HG03097 (cell line): ENCODE data around the gene LTO1.

ENCODE experiments used
- ATAC-seq: cut with Tn5 transposase; IDR thresholded peaks from one replicate; pipeline ENCODE4 v1.9.1; 2021; ENCODE audit not compliant: unreplicated experiment, low FRiP score

Gene LTO1

DNA sequence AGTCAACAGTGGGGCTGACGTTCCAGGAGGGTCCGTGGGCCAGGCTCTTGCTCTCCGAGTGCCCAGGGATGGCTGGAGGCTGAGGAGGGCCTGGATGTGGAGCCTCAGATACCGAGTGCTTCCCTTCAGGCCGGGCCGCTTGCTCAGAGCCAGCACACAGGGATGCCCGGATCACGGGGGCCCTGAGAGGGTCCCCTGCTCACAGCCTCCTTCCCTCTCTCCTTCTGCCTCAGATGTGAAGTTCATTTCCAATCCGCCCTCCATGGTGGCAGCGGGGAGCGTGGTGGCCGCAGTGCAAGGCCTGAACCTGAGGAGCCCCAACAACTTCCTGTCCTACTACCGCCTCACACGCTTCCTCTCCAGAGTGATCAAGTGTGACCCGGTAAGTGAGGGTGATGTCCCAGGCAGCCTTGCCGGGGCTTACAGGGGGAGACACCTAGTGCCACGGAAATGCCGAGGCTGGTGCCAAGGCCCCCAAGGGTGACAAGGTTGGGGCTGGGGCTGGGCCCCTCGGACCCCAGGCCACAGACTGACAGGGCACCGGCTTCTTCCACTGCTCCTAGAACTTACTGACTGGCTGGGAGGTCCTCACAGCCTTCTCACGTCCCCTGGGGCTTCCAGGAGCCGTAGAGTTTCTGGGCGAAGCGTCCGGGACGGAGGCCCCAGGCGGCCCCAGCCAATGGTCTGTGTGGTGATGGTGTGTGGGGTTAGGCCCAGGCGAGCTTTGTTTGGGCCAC is 27.2 kb downstream of the LTO1 start:
- ATAC-seq = no peak

DNA sequence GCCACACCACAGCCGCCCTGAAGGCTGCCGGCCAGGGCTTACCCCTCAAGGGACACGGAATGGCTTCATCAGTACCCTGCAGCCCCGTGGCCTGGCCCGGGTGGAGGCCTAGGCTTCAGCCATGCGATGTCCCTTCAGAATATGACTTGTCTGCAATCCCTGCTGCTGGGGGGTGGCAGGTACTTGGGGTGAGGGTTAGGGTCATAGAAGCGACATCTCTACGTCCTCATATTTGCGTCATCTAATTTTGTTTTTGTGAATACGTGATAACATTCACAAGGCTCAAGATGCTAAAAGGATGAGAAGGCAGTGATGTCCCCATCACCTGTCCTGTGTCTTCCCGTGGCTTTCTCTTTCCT is 27.8 kb downstream of the LTO1 start:
- ATAC-seq = no peak

DNA sequence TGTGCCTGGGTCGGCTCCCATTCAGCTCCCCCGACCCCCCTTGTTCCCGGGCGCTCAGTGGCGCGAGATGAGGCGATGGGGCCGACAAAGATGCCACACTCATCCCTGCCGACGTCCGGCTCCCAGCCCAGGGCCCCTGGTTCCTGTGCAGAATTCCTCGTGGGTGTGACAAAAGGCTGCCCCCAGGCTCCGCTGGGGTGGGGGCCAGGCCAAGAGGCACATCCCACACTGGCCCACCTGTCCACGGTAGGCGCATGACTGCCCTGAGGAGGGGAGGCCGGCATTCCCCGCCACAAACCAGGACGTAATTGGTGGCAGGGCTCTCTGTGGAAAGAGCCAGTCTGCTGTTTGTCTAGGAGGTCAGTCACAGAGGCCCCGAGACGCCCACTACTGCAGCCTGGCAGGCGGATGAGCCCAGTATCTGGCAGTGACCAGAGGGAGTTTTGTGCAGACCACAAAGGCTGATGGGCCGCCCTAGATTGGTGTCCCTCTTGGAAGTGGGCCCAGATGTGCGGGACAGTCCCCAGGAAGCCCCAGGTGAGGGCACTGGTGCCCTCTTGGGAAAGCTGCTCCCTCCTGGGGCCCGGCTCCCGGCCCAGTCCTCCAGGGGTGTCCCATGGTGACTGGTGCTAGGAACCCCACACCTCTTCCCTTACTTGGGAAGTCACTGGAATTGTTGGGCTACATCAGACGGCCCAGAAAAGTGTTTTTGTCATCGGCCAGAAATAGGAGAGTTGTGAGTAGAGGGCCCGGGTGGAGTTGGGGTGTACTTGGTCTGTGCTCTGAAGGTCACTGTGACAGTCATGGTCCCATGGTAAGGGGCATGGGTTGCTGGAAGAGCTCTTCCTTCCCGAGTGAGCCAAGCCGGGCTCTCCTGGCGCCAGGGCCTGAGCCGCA is 28.4 kb downstream of the LTO1 start:
- ATAC-seq = no peak

DNA sequence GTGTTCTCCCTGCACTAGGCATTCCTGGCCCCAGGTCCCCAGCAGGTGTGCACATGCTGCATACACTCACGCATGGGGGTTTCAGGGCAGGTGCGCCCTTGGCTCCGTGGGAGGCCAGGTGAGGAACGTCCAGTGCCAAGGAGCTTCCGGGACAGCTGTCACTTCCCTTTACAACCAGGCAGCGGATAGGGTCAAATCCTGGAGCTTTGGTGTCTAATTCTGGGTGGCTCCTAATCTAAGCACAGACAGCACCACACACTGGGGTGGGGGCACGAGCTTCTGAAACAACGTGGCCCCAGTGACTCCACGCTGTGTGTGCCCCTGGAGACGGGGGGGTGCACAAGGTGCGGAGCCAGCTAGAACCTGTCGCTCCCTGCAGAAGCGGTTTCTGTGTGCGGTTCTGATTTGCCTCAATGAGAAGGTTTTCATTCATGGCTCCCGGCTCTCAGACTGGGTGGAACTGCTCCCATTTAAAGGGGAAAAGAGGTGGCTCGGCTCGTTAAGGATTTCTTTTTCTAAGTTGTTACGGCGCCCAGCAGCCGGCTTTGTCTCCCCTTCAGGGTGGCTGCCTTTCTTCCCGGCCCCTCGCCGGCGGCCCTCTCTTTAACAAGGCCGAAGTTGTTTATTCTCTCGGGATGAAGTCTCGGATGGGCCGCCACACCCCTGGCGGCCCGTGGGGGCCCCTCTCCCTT is 29.2 kb downstream of the LTO1 start:
- no peak for ATAC-seq

DNA sequence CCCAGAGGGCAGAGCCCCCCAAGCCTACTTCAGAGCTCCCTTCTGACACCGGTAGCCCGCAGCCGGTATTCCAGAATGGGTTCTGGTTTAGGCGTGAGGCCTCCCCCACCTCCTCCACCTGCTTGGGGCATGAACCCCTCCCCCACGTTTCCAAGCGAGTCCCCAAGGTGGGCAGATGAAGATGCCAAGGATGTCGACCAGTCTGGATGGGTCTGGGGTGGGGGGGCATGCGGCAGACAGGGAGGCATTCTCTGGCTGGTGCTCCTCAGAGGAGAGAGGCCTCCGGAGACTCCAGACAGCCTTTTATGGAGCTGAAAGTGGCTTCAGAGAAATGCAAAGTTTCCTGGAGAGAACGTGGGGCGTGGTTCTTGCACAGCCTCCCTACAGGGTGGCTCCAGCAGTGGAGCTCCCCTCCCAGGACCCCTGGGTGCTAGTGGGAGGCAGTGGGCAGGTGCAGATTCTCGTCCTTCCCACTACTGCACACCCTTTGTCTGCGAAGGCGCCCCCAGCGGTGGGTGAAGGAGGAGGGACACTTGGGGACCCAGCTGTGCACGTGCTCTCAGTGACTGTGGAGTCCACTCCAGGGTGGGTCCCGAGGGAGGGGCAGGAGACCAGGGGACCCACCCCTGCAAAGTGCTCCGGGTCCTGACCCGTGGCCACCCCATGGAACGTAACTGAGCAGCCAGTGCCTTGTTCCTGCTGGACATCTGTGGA is 30.0 kb downstream of the LTO1 start:
- ATAC-seq = no peak

DNA sequence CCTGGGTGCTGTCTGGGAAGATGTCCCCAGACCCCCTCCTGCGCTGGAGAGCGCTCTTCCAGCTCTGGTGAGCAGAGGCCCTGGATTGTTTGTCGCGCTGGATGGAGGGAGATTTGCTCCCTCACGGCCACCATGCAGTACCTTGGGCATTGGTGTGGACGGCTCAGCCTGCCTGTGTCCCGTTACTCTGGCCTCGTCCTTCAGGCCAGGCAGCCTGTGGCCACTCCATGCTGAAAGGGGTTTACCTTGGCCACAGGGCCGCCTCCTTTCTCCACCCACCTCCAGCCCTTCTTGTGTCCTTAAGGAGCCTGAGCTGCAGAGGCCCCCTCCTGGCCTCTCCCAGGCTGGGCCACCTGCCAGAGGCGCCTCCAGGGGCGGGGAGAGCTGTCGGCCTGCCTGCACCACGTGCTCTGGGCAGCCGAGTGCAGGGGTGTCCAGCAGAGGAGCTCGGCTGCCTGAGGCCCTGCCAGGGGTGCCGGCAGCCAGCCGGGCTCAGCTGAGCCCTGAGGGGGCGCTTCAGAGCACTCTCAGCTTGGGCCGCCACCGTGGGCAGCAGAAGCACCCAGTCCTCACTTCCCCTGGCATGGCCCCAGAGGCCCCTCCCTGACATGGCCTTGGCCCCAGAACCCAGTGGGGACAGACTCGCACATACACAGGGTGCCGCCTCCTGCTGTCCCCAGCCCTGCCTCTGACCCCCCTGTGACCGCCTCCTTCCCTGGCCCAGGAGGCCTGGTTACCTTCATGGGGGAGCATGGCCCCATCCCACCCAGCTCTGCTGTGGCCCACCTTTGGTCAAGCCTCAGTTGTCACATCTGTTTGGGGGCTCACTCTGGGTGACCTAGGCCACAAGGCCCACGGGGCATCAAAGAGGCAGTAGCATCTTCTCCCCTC is 30.8 kb downstream of the LTO1 start:
- ATAC-seq = no peak

DNA sequence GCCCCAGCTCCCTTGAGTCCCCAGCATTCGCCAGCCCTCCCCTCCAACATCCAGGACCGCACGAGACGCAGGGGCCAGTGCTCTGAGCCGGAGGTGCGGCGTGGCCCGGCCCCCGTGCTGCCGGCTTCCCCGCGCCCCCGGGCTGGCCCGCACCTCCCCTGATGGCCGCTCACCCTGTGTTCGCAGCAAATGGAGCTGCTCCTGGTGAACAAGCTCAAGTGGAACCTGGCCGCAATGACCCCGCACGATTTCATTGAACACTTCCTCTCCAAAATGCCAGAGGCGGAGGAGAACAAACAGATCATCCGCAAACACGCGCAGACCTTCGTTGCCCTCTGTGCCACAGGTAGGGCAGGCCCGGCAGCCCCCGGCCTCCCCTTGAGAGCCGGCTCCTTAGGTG is 31.5 kb downstream of the LTO1 start:
- no peak for ATAC-seq

DNA sequence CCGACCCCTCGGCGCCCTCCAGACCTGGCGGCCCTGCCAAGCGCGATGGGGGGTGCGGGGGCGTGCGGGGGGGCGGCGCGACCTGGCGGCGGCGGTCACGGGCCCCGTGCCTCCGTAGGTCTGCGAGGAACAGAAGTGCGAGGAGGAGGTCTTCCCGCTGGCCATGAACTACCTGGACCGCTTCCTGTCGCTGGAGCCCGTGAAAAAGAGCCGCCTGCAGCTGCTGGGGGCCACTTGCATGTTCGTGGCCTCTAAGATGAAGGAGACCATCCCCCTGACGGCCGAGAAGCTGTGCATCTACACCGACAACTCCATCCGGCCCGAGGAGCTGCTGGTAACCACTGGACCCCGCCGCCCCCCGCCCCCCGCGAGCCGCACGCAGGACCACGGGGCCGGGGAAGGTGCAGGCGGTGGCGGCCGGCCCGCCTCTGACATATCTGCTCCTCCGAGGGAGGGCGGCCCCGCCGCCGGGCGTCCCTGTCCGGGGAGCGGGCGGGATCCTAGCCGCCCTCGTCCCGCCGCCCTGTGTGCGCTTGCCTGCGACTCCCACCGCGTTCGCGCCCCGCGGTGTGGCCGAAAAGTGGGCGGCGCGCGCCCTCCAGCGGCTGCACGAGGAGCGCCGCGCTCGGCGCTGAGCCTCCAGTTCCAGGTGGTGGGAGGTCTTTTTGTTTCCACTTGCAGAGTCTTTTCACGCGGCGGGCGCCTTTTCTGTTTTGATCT is 32.1 kb downstream of the LTO1 start:
- no peak for ATAC-seq

DNA sequence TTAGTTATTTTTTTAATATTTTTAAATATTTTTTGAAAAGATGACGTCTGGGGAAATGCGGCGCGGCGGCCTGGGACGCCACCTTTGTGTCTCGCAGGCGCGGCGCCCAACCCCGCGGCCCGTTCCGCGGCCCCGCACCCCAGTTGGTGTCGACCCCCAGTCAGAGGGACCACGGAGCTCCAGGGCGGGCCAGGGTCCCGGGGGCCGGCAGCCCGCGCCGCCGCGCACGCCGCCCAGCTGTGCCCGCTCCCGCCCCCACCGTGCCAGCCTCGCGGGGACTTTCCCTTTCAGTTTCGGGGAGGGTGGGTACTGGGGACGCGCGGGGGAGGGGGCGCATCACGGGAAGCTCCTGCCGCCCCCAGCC is 32.6 kb downstream of the LTO1 start:
- no peak for ATAC-seq

DNA sequence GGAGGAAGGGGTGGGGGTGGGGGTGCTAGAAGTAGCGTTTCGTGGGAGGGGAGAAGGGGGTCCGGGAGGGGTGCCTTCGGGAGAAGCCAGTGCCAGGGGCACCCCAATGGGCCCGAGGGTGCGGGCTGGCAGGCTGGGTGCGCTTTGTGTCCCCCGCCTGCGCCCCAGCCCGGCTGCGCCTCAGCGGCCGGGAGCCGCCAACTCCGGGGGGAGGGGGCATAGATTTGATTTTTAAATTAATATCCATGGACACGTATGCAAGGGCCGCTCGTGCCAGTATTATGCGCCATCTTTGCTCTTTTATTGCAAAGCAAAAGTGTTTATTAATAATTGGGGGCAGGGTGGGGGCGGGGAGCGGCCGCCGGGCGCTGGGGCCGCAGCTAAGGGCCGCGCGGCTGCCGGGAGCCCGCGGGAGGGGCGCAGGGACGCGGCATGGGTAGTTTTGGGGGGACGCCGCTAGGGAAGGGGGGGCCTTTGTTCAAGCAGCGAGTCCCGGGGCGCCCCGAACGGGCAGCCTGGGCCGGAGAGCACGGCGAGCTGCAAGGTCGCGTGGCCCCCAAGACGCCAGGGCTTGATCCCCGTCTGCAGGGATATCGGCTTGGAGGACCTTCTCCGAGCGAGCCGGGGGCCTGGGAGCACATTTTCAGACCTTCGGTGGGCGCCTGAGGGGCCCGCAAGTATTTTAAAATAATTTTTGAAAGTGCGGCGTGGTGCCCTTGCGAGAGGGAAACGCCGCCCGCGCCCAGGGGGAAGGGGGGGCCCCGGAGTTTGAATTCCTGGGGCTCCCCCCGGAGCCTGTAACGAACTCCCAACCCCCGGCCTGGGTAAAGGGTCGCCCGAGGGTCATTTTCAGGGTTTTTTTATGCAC is 33.2 kb downstream of the LTO1 start:
- no peak for ATAC-seq

DNA sequence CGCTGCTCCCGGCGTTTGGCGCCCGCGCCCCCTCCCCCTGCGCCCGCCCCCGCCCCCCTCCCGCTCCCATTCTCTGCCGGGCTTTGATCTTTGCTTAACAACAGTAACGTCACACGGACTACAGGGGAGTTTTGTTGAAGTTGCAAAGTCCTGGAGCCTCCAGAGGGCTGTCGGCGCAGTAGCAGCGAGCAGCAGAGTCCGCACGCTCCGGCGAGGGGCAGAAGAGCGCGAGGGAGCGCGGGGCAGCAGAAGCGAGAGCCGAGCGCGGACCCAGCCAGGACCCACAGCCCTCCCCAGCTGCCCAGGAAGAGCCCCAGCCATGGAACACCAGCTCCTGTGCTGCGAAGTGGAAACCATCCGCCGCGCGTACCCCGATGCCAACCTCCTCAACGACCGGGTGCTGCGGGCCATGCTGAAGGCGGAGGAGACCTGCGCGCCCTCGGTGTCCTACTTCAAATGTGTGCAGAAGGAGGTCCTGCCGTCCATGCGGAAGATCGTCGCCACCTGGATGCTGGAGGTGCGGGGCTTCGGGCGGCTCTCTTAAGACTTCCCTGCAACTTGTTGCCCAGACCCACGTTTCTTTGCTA is 34.1 kb downstream of the LTO1 start, which contains the start of gene CCND1:
CCND1 (plus strand) TSS at position 162 of the 587 bp plus-strand sequence; CDS start at position 320, 158 bp downstream.
- no peak for ATAC-seq

DNA sequence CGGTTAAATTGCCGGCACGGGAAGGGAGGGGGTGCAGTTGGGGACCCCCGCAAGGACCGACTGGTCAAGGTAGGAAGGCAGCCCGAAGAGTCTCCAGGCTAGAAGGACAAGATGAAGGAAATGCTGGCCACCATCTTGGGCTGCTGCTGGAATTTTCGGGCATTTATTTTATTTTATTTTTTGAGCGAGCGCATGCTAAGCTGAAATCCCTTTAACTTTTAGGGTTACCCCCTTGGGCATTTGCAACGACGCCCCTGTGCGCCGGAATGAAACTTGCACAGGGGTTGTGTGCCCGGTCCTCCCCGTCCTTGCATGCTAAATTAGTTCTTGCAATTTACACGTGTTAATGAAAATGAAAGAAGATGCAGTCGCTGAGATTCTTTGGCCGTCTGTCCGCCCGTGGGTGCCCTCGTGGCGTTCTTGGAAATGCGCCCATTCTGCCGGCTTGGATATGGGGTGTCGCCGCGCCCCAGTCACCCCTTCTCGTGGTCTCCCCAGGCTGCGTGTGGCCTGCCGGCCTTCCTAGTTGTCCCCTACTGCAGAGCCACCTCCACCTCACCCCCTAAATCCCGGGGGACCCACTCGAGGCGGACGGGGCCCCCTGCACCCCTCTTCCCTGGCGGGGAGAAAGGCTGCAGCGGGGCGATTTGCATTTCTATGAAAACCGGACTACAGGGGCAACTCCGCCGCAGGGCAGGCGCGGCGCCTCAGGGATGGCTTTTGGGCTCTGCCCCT is 34.7 kb downstream of the LTO1 start:
- no peak for ATAC-seq

DNA sequence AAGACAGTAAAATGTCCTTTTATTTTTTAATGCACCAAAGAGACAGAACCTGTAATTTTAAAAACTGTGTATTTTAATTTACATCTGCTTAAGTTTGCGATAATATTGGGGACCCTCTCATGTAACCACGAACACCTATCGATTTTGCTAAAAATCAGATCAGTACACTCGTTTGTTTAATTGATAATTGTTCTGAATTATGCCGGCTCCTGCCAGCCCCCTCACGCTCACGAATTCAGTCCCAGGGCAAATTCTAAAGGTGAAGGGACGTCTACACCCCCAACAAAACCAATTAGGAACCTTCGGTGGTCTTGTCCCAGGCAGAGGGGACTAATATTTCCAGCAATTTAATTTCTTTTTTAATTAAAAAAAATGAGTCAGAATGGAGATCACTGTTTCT is 35.3 kb downstream of the LTO1 start:
- no peak for ATAC-seq

DNA sequence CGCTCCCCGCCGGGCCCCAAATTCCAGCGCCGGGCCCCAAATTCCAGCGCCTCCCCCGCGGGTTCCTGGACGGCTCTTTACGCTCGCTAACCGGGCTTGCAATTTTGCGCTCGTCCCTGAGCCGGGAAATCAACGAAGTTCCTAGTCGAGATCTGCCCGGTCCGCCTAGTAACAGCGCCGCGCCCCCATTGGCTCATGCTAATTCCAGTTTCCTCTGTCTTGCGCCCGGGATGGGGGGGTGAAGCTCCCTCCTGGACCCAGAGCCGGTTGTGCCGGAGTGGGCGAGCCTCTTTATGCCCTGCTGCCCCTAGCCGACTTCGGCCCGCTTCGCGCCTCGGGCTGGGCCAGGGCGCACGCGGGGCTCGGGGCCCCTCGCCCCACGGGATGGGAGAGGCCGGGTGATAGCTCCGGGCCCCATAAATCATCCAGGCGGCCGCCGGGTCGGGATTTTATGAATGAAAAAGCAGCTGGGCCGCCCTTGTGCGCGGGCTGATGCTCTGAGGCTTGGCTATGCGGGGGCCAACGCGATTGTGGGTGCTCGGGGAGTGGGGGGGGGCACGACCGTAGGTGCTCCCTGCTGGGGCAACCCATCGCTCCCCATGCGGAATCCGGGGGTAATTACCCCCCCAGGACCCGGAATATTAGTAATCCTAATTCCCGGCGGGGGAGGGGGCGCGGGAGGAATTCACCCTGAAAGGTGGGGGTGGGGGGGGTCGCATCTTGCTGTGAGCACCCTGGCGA is 36.0 kb downstream of the LTO1 start:
- ATAC-seq = no peak

DNA sequence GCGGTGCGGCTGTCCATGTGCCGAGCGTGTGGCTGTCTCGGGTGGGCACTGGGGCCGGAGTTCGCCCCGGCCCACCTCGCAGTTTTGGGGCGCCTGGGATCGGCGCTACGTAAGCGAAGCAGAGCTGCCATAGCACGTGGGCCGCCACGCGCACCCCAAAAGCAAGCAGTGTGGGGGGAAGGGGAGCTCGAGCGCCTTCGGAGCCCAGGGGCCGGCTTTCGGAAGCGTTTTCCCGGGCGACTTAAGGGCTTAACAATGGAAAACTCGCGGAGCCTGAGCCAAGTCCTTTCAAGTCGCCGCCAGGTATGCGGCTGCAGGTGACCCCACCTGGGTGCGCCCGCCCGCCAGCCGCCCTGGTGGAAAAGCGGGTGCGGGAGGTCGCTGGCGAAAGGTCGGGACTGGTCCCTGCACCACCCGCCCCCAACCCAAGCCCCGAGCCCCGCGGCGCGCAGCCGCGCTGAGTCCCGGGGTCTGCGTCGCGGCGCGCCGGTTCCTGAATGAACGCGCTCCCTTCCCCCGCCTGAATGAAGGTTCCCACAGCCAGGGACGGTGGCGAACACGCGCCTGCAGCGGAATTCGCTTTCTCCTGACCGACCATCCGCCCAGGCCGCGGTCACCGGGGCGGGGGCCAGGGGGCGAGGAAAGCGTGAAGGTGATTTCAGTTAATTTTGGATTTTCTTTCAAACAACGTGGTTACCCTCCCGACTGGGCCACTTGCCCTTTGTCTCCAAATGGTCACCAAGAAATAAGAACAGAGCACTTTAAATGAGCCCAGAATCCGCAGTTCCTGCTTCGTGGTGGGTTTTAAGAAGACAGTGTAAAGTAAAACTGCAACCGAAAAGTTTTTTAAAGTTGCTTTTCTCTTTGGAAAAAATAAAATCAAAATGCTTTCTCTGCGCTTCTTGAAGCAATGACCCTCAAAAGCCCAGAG is 36.9 kb downstream of the LTO1 start:
- no peak for ATAC-seq
